AG04450 (cell line): ENCODE results near the gene SPTBN4. TPM values are rescaled to one million over a fixed set of nuclear protein-coding genes. Genes with fewer than 3 reads are reported as not detected.
"Not testable (repeated sequence)": the region's sequence is repeated elsewhere in the genome, so short reads cannot be mapped to it uniquely, and the experiment has no call there.

Source experiments
- CTCF ChIA-PET: fragments of 300-600, 350-600 bp; formaldehyde crosslinking; extraction: SDS; loops from one replicate; lab custom pipeline; 2022; ENCODE audit warnings: antibody characterized with exemption, inconsistent platforms; lab: Charles Lee
- POLR2A ChIA-PET: fragments of 350-600 bp; formaldehyde crosslinking; extraction: SDS; loops from one replicate; lab custom pipeline; 2021; ENCODE audit warnings: antibody characterized with exemption, inconsistent platforms; lab: Yijun Ruan, JAX
- DNase-seq: peaks from one replicate; pipeline ENCODE4 v3.0.0-alpha.2; 2011; ENCODE audit warnings: low read depth, low spot score
- H3K27ac ChIP-seq: one replicate; pipeline ENCODE4 v1.5.1; 2012; ENCODE audit warnings: low read depth, low read length, control low read depth
- H3K27me3 ChIP-seq: one replicate; pipeline ENCODE4 v1.6.0; 2012; ENCODE audit warnings: low read length; ENCODE audit not compliant: control insufficient read depth, insufficient read depth
- H3K4me3 ChIP-seq: 2 replicates; pipeline ENCODE4 v1.5.1; 2011; ENCODE audit warnings: mild to moderate bottlenecking, low read depth, low read length, control low read depth
- H3K9me3 ChIP-seq: 2 replicates; pipeline ENCODE4 v1.5.1; 2012; ENCODE audit warnings: low read length; ENCODE audit not compliant: control insufficient read depth, insufficient read depth
- polyA plus RNA-seq: library from polyadenylated mRNA; depleted of rRNA; stranded (reverse); fragments of >200 nt; gene quantifications from 2 replicates; pipeline ENCODE4 v1.2.3, GENCODE V29; 2011
- TF ChIP-seq, protein P1 (sequence below): IDR thresholded peaks from 2 replicates; pipeline ENCODE4 v1.5.1; 2011; ENCODE audit warnings: low read depth, low read length, control low read depth, inconsistent platforms

Gene SPTBN4
- polyA plus RNA-seq, 1 experiment = 1.3 TPM

DNA sequence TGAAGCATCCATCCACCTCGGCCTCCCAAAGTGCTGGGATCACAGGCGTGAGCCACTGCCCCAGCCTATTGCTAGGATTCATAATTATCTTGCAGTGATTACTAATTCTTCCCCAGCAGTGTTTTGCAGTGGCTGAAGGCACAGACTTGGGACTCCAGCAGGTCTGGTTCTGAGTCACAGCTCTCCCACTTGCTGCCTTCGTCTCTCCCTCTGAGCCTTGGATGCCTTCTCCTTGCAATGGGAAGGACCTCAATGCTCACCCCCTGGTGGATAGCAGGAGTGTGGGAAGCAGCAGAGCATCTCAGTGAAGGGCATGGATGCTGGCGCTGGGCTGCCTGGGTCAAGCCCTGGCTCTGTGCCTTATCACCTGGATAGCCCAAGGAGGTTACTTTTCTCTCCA lies 72.3 kb downstream of the SPTBN4 start:
- H3K27me3 ChIP-seq = peaks cover 12% of the 10 kb centered on the region
- no peak overlapping the region for H3K27ac ChIP-seq
- POLR2A ChIA-PET = no interaction called here
- CTCF ChIA-PET = no interaction called here
- no peak for DNase-seq
- H3K9me3 ChIP-seq = peaks cover under 1% of the 10 kb centered on the region; the same call in 1 of the 2 replicates
- no peak overlapping the region for H3K4me3 ChIP-seq
- TF ChIP-seq, protein P1, sequence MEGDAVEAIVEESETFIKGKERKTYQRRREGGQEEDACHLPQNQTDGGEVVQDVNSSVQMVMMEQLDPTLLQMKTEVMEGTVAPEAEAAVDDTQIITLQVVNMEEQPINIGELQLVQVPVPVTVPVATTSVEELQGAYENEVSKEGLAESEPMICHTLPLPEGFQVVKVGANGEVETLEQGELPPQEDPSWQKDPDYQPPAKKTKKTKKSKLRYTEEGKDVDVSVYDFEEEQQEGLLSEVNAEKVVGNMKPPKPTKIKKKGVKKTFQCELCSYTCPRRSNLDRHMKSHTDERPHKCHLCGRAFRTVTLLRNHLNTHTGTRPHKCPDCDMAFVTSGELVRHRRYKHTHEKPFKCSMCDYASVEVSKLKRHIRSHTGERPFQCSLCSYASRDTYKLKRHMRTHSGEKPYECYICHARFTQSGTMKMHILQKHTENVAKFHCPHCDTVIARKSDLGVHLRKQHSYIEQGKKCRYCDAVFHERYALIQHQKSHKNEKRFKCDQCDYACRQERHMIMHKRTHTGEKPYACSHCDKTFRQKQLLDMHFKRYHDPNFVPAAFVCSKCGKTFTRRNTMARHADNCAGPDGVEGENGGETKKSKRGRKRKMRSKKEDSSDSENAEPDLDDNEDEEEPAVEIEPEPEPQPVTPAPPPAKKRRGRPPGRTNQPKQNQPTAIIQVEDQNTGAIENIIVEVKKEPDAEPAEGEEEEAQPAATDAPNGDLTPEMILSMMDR = no peak

GRCh38 chr19:40542202-40542859 lies 75.5 kb downstream of the SPTBN4 start:
- POLR2A ChIA-PET = interaction anchor here (0.5 to 1.3 kb wide), 9 partner anchors 14 to 1385 kb away, joined by 3 to 7 read pairs (median 4); partner anchors contain the start of gene BLVRB
- H3K4me3 ChIP-seq = no peak overlapping the region
- H3K27ac ChIP-seq = no peak overlapping the region
- no peaks in the 10 kb centered on the region; the same call in 1 of the 2 replicates for H3K9me3 ChIP-seq
- peaks cover 6% of the 10 kb centered on the region for H3K27me3 ChIP-seq
- TF ChIP-seq, protein P1 = no peak
- peak; percentile 61 for DNase-seq
- CTCF ChIA-PET = interaction anchor here (0.6 to 2.8 kb wide), 11 partner anchors 9 to 349 kb away, joined by 3 to 21 read pairs (median 5); partner anchors contain the start of genes BLVRB and LTBP4

- H3K27ac ChIP-seq = no peak overlapping the region
Measured at GRCh38 chr19:40543029-40543597, 76.3 kb downstream of the SPTBN4 start.

DNA sequence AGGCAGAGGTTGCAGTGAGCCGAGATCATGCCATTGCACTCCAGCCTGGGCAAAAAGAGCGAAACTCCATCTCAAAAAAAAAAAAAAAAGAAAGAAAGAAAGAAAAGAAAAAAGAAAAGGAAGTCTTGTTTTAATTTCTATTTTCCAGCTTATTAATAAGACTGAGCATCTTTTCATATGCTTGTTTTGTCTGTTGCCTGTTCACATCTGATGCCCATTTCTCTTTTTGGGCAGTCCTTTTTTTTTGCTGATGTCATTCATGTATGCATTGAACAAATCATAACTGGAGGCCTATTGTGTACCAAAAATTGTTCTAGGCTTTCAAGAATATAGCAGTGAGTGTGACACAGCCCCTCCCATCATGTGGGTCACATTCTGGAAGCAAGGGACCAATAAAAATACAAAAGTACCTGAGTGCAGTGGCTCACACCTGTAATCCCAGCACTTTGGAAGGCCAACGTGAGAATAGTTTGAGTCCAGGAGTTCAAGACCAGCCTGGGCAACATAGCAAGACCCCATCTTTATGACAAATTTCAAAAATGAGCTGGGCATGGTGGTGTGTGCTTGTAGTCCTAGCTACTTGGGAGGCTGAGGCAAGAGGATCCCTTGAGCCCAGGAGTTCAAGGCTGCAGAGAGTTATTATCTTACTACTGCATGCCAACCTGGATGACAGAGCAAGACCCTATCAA lies 79.5 kb downstream of the SPTBN4 start:
- ChIA-PET CTCF (interaction anchor here (0.6 to 1.0 kb wide), 3 partner anchors 10 to 88 kb away, joined by 3 to 5 read pairs (median 3); no protein-coding TSS in a partner anchor), POLR2A (interaction anchor here (0.5 to 0.7 kb wide), 2 partner anchors 24 to 81 kb away, joined by 4 to 5 read pairs; partner anchors contain the start of gene BLVRB)
- H3K9me3 ChIP-seq, H3K27me3 ChIP-seq, H3K4me3 ChIP-seq, H3K27ac ChIP-seq, DNase-seq: not testable (repeated sequence)

More at GRCh38 chr19:40543029-40543597, 76.3 kb downstream of the SPTBN4 start:
- no peak for DNase-seq
- ChIA-PET CTCF (interaction anchor here (0.6 to 2.2 kb wide), 9 partner anchors 10 to 350 kb away, joined by 3 to 12 read pairs (median 4); partner anchors contain the start of gene BLVRB), POLR2A (interaction anchor here (0.5 to 1.3 kb wide), 8 partner anchors 23 to 1386 kb away, joined by 3 to 7 read pairs (median 4); partner anchors contain the start of gene BLVRB)
- H3K27me3 ChIP-seq = no peaks in the 10 kb centered on the region
- H3K9me3 ChIP-seq = no peaks in the 10 kb centered on the region; the same call in 1 of the 2 replicates
- TF ChIP-seq, protein P1 = no peak
- H3K4me3 ChIP-seq = no peak overlapping the region

DNA sequence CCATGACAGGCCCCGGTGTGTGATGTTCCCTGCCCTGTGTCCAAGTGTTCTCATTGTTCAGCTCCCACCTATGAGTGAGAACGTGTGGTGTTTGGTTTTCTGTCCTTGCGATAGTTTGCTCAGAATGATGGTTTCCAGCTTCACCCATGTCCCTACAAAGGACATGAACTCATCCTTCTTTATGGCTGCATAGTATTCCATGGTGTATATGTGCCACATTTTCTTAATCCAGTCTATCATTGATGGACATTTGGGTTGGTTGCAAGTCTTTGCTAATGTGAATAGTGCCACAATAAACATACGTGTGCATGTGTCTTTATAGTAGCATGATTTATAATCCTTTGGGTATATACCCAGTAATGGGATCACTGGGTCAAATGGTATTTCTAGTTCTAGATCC lies 80.4 kb downstream of the SPTBN4 start:
- DNase-seq, H3K27me3 ChIP-seq, H3K9me3 ChIP-seq, H3K27ac ChIP-seq, H3K4me3 ChIP-seq: not testable (repeated sequence)
- ChIA-PET POLR2A (interaction anchor here (0.5 kb wide), 1 partner anchor 82 kb away, joined by 4 read pairs; the partner anchor contains the start of gene BLVRB), CTCF (interaction anchor here (0.6 to 1.8 kb wide), 2 partner anchors 11 to 88 kb away, joined by 5 to 11 read pairs; no protein-coding TSS in a partner anchor)
